Measurements from ENCODE around the gene TSEN15.

TSEN15 gene

DNA sequence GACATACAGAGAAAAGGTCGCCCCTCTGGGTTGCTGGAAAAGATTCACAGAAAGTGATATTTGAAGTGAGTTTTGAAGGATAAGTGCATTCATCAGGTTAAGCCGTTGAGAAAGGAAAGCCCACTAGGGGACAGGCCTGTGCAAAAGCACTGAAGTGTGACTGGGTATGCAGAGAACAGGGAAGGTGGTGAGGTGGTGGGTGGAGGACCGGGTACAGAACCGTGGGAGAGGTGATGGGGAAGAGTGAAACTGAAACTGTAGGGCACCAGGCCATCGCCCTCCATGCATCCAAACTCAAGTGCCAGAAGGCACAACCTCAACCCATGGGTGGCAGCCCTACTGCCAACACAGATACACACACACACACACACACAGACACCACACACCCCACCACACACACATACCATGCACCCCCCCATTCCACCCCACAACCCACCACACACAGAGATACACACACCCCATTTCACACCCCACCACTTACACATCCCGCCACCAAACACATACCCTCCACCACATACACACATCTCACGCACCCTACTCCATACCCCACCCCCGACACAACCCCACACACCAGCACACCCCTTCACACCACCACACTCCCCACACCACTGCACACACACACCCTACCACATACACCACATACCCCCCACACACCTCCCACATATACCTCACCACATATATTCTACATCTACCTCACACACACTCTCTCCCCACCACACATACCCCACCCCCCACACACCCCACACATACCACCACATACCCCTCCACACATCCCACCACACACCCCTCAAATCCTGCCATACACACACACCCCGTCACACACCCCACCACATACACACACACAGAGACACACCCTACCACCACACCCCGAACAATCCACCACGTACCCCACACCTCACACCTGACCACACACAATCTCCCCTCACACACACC lies 59.0 kb downstream of the TSEN15 start:
- H3K4me3 ChIP-seq (ENCODE audit: low read length) = no peak overlapping the region
- no peaks in the 10 kb centered on the region for H3K9me3 ChIP-seq (ENCODE audit: low read length)
- no peaks in the 10 kb centered on the region for H3K4me1 ChIP-seq (ENCODE audit: insufficient read depth, low read length)
- H3K27me3 ChIP-seq (ENCODE audit: insufficient read depth, low read length) = no peaks in the 10 kb centered on the region
- H2AFZ ChIP-seq (ENCODE audit: low read depth, low read length) = no peak overlapping the region
- no peaks in the 10 kb centered on the region for H3K36me3 ChIP-seq (ENCODE audit: insufficient read depth, low read length)

DNA sequence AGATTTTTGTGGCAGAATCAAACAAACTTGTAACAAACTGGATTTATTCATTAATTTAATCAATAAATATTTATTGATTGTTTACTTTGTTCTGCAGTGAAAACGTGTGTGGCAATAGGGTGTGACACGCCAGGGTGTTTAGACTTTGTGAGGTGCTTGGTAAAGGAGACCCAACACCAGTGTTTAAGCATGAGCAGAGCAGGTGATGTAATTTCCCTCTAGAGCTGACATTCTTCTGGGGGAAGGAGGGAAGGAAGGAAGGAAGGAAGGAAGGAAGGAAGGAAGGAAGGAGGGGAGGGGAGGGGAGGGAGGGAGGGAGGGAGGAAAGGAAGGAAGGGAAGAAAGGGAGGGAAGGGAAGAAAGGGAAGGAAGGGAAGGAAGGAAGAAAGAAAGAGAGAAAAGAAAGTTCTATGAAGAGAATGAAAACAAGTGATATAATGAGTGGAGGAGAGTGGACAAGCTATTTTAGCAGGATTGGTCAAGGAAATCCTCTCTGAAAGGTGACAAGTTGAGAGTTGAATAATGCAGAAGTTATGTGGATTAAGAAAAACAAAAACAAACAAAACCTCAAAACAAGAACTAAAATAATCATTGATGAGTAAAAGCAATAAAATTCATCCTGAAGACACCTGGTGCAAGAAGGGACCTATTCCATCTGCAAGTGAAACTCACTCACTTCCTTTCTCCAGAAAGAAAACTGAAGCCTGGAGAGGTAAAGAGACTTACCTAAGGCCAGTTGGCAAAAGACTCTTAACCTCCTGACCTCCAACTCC lies 60.8 kb downstream of the TSEN15 start:
- H3K9me3 ChIP-seq (ENCODE audit: low read length) = no peaks in the 10 kb centered on the region
- no peaks in the 10 kb centered on the region for H3K4me1 ChIP-seq (ENCODE audit: insufficient read depth, low read length)
- H3K27me3 ChIP-seq (ENCODE audit: insufficient read depth, low read length) = no peaks in the 10 kb centered on the region
- H2AFZ ChIP-seq (ENCODE audit: low read depth, low read length) = no peak overlapping the region
- no peak overlapping the region for H3K4me3 ChIP-seq (ENCODE audit: low read length)
- no peaks in the 10 kb centered on the region for H3K36me3 ChIP-seq (ENCODE audit: insufficient read depth, low read length)

DNA sequence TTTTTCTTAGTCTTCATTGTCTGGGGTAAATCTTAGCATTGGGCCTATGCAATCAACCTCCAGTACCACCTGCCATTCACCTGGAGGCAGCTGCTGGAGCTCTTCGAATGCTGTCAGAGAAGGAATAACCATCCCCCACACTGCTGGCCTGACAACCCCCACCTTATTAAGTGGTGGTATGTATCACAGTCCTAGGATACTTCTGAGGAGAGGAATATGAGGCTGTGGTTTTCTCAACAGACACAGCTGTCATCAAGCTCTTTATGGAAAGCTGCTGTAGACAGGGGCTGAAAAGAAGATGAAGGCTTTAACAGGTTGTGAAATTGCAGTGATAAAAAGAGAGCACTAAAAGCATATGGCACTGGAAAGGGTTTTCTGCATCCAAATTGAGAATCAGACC lies 61.7 kb downstream of the TSEN15 start:
- Histone ChIP-seq H3K36me3 (ENCODE audit: insufficient read depth, low read length) (no peaks in the 10 kb centered on the region), H3K27me3 (ENCODE audit: insufficient read depth, low read length) (no peaks in the 10 kb centered on the region), H3K4me1 (ENCODE audit: insufficient read depth, low read length) (no peaks in the 10 kb centered on the region), H3K4me3 (ENCODE audit: low read length) (no peak overlapping the region), H2AFZ (ENCODE audit: low read depth, low read length) (no peak overlapping the region), H3K9me3 (ENCODE audit: low read length) (no peaks in the 10 kb centered on the region)

DNA sequence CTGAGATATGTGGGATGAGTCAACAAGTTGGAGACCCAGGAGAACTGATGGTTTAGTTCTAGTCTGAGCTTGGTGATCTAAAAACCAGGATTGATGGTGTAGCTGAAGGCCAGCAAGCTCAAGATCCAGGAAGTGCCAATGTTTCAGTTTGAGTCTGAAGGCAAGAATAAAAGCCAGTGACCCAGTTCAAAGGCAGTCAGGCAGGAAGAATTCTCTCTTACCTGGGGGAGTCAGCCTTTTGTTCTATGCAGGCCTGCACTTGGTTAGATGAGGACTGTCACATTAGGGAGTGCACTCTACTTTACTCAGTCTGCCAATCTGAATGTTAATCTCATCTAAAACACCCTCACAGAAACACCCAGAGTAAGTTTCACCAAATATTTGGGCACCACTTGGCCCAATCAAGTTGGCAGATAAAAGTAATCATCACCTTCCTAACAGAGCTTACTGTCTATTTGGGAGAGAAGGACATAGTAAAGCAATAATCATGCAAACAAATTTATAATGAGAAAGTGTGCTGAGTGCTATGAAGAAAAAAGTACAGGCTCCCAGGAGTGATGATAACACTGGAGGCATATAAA lies 63.4 kb downstream of the TSEN15 start:
- no peaks in the 10 kb centered on the region for H3K27me3 ChIP-seq (ENCODE audit: insufficient read depth, low read length)
- no peaks in the 10 kb centered on the region for H3K4me1 ChIP-seq (ENCODE audit: insufficient read depth, low read length)
- H3K9me3 ChIP-seq (ENCODE audit: low read length) = no peaks in the 10 kb centered on the region
- no peaks in the 10 kb centered on the region for H3K36me3 ChIP-seq (ENCODE audit: insufficient read depth, low read length)
- H3K4me3 ChIP-seq (ENCODE audit: low read length) = no peak overlapping the region
- no peak overlapping the region for H2AFZ ChIP-seq (ENCODE audit: low read depth, low read length)

DNA sequence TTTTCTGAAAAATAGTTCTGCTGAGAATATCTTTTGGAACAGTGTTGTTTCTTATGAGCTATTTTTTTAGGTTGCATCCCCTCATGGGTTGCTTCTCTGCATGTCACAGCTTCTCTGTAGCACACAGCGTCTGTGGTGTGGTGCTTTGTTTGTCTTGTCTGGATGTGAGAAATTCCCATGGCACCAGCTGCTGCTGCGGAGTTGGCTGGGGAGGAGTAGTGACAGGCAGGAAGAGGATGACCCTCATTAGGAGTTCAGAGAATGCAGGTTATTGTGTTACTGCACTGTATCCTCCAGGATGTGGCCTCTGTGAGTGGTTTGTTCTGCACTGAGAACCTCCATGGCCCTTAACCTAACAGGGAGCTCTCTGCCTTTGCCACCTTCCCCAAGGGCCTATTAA lies 64.8 kb downstream of the TSEN15 start:
- no peaks in the 10 kb centered on the region for H3K36me3 ChIP-seq (ENCODE audit: insufficient read depth, low read length)
- no peaks in the 10 kb centered on the region for H3K4me1 ChIP-seq (ENCODE audit: insufficient read depth, low read length)
- no peak overlapping the region for H2AFZ ChIP-seq (ENCODE audit: low read depth, low read length)
- H3K9me3 ChIP-seq (ENCODE audit: low read length) = no peaks in the 10 kb centered on the region
- H3K4me3 ChIP-seq (ENCODE audit: low read length) = no peak overlapping the region
- no peaks in the 10 kb centered on the region for H3K27me3 ChIP-seq (ENCODE audit: insufficient read depth, low read length)

DNA sequence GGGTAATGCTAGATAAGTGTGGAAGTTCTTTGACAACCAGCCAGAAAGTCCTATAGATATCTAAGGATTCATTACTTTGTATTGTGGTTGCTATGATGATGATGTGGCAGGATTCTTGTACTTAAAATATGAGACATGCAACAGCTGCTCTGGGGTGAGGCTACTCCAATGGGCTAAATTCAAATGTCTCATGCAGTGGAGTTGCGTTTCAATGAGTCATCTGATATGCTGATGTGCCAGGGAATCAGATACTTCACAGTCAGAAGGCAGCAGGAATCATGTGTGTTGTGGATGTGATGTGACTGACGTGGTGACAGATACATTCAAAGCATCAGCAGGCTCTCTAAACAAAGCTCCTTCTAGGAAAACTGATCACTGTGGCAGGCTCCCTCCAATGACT lies 66.5 kb downstream of the TSEN15 start:
- H2AFZ ChIP-seq (ENCODE audit: low read depth, low read length) = no peak overlapping the region
- no peak overlapping the region for H3K4me3 ChIP-seq (ENCODE audit: low read length)
- no peaks in the 10 kb centered on the region for H3K36me3 ChIP-seq (ENCODE audit: insufficient read depth, low read length)
- H3K9me3 ChIP-seq (ENCODE audit: low read length) = no peaks in the 10 kb centered on the region
- H3K4me1 ChIP-seq (ENCODE audit: insufficient read depth, low read length) = no peaks in the 10 kb centered on the region
- H3K27me3 ChIP-seq (ENCODE audit: insufficient read depth, low read length) = no peaks in the 10 kb centered on the region
